Endothelial cell of umbilical vein (primary cell): ENCODE measurements around the gene BLTP3B. TPM values are rescaled to one million over a fixed set of nuclear protein-coding genes. Genes with fewer than 3 reads are reported as not detected.
A peak's percentile ranks its signal among the peaks of the same experiment; 100 is the strongest.

Experiments used
- BruUV-seq: library from RNA; stranded (reverse); fragments of 400-500 nt; replicated peaks from 2 replicates; lab custom pipeline; 2021; lab: Mats Ljungman, UMichigan
- CTCF ChIA-PET: fragments of 300-600, 350-600 bp; sonication (Branson Sonifier 250); formaldehyde crosslinking; loops from one replicate; lab custom pipeline; 2021; ENCODE audit warnings: antibody characterized with exemption, inconsistent platforms; lab: Charles Lee
- POLR2A ChIA-PET: fragments of 300-600, 350-600 bp; sonication (Branson Sonifier 250); formaldehyde crosslinking; loops from one replicate; lab custom pipeline; 2021; ENCODE audit warnings: antibody characterized with exemption, inconsistent platforms; lab: Charles Lee
- DNase-seq: peaks from one replicate; pipeline ENCODE4 v3.0.0-alpha.2; 2011; ENCODE audit warnings: low read depth, low spot score
- FAIRE-seq: peaks from 2 replicates; lab custom pipeline; 2011; peaks lifted over from hg19 to GRCh38; lab: Jason Lieb, UNC
- H2AFZ ChIP-seq: 2 replicates; pipeline ENCODE4 v1.6.0; 2012; ENCODE audit warnings: low read depth, low read length, control low read depth, inconsistent platforms
- H3K27ac ChIP-seq: 2 replicates; pipeline ENCODE4 v1.5.1; 2011; ENCODE audit warnings: low read depth, mild to moderate bottlenecking, control low read depth, low read length, moderate library complexity; ENCODE audit not compliant: insufficient read depth
- H3K27me3 ChIP-seq, 2 experiments: 2 replicates each; pipeline versions ENCODE4 v1.6.0 to v1.6.1; 2011; ENCODE audit warnings: low read length in 2 of 2, mixed read lengths in 1 of 2; ENCODE audit not compliant: control insufficient read depth in 2 of 2, insufficient read depth in 2 of 2
- H3K36me3 ChIP-seq, 2 experiments: 2 replicates in 1 of 2; 3 replicates in 1 of 2; pipeline ENCODE4 v1.5.1; 2011; ENCODE audit warnings: low read length in 2 of 2, mild to moderate bottlenecking in 1 of 2, moderate library complexity in 1 of 2; ENCODE audit not compliant: control insufficient read depth in 2 of 2, insufficient read depth in 2 of 2; ENCODE audit errors: extremely low read depth in 1 of 2
- H3K4me1 ChIP-seq: 3 replicates; pipeline ENCODE4 v1.5.1; 2011; ENCODE audit warnings: mild to moderate bottlenecking, low read length; ENCODE audit not compliant: control insufficient read depth, insufficient read depth; ENCODE audit errors: extremely low read depth
- H3K4me2 ChIP-seq: 2 replicates; pipeline ENCODE4 v1.6.1; 2011; ENCODE audit warnings: low read length, control low read depth, mixed read lengths; ENCODE audit not compliant: insufficient read depth
- H3K4me3 ChIP-seq, 3 experiments: fragments of 200-600 bp in 1 of 3; sonication (generic), shearing (Covaris generic) in 1 of 3; replicated peaks in 1 of 3; 2 replicates each; pipeline ENCODE4 v1.5.1; 2011 to 2016; ENCODE audit warnings: control low read depth in 3 of 3, low read length in 3 of 3, mild to moderate bottlenecking in 2 of 3, inconsistent platforms in 1 of 3, low read depth in 1 of 3, moderate library complexity in 1 of 3; ENCODE audit not compliant: insufficient read depth in 1 of 3
- H3K79me2 ChIP-seq: 2 replicates; pipeline ENCODE4 v1.6.0; 2012; ENCODE audit warnings: low read length, inconsistent platforms; ENCODE audit not compliant: control insufficient read depth, insufficient read depth
- H3K9ac ChIP-seq: replicated peaks from 2 replicates; pipeline ENCODE3; 2011; ENCODE audit warnings: low read length, control low read depth; ENCODE audit not compliant: insufficient read depth; ENCODE audit errors: extremely low read depth
- H3K9me1 ChIP-seq: replicated peaks from 3 replicates; pipeline ENCODE4 v1.6.0; 2011; ENCODE audit warnings: mild to moderate bottlenecking, low read length; ENCODE audit not compliant: control insufficient read depth, insufficient read depth; ENCODE audit errors: extremely low read depth
- H3K9me3 ChIP-seq: replicated peaks from 2 replicates; pipeline ENCODE4 v1.5.1; 2012; ENCODE audit warnings: low read length, inconsistent platforms; ENCODE audit not compliant: control insufficient read depth, insufficient read depth
- H4K20me1 ChIP-seq: replicated peaks from 2 replicates; pipeline ENCODE3; 2011; ENCODE audit warnings: mild to moderate bottlenecking, low read length; ENCODE audit not compliant: control insufficient read depth, insufficient read depth; ENCODE audit errors: extremely low read depth
- FOS ChIP-seq: IDR thresholded peaks from 2 replicates; pipeline ENCODE4 v1.6.1; 2011; ENCODE audit warnings: mild to moderate bottlenecking, low read length, moderate library complexity, borderline replicate concordance; ENCODE audit not compliant: insufficient read depth
- GATA2 ChIP-seq: IDR thresholded peaks from 2 replicates; pipeline ENCODE4 v1.7.0; 2011; ENCODE audit warnings: low read depth, mild to moderate bottlenecking, moderate library complexity, mixed read lengths, low read length; ENCODE audit not compliant: insufficient read length, insufficient read depth
- JUN ChIP-seq: IDR thresholded peaks from 2 replicates; pipeline ENCODE4 v1.6.1; 2011; ENCODE audit warnings: borderline replicate concordance, low read depth; ENCODE audit not compliant: insufficient read length, insufficient read depth
- MYC ChIP-seq: IDR thresholded peaks from one replicate; pipeline ENCODE4 v1.6.1; 2011; ENCODE audit warnings: mild to moderate bottlenecking, low read depth, low read length
- POLR2AphosphoS5 ChIP-seq: IDR thresholded peaks from 2 replicates; pipeline ENCODE4 v1.6.1; 2012; ENCODE audit warnings: low read depth, mild to moderate bottlenecking, control low read depth, low read length, moderate library complexity; ENCODE audit not compliant: insufficient read depth
- dilution Hi-C: fragments of 300-500 bp; cut with MboI; formaldehyde crosslinking; loops from one replicate; pipeline ENCODE4 v1.15.0; 2019; ENCODE audit warnings: low sequenced_read_pairs; ENCODE audit not compliant: extremely low pct_ligation_motif_present
- intact Hi-C: fragments of 100-400 bp; cut with micrococcal nuclease; formaldehyde crosslinking; loops from one replicate; pipeline ENCODE4 v1.10.0; 2022
- polyA plus RNA-seq, 4 experiments: library from polyadenylated mRNA; depleted of rRNA in 3 of 4; stranded (reverse) in 3 of 4; unstranded in 1 of 4; fragments of >200 nt; gene quantifications; 2 replicates each; pipeline versions ENCODE4 v1.2.1 to v1.2.3, GENCODE V29; 2011 to 2012; ENCODE audit warnings: missing spikeins in 1 of 4
- total RNA-seq: library from RNA; stranded (reverse); gene quantifications from 2 replicates; pipeline ENCODE4 v1.2.3, GENCODE V29; 2021
- TF ChIP-seq, protein P1 (sequence below), 2 donors: IDR thresholded peaks; 1 replicate in 1 of 2; 2 replicates in 1 of 2; pipeline ENCODE4 v1.5.1; 2011; ENCODE audit warnings: low read length in 2 of 2, mild to moderate bottlenecking in 2 of 2, moderate library complexity in 2 of 2, control low read depth in 1 of 2, inconsistent platforms in 1 of 2, low read depth in 1 of 2; ENCODE audit not compliant: insufficient read depth in 1 of 2; ENCODE audit errors: extremely low read depth in 1 of 2
- TF ChIP-seq, protein P2 (sequence below): IDR thresholded peaks from 2 replicates; pipeline ENCODE4 v1.6.1; 2011; ENCODE audit not compliant: insufficient read depth, insufficient read length

BLTP3B gene
- total and polyA plus RNA-seq, 2 donors (not counting 3 experiments of a cell fraction or from before 2014, with no cell fraction given): 5.4 to 17.9 TPM

DNA sequence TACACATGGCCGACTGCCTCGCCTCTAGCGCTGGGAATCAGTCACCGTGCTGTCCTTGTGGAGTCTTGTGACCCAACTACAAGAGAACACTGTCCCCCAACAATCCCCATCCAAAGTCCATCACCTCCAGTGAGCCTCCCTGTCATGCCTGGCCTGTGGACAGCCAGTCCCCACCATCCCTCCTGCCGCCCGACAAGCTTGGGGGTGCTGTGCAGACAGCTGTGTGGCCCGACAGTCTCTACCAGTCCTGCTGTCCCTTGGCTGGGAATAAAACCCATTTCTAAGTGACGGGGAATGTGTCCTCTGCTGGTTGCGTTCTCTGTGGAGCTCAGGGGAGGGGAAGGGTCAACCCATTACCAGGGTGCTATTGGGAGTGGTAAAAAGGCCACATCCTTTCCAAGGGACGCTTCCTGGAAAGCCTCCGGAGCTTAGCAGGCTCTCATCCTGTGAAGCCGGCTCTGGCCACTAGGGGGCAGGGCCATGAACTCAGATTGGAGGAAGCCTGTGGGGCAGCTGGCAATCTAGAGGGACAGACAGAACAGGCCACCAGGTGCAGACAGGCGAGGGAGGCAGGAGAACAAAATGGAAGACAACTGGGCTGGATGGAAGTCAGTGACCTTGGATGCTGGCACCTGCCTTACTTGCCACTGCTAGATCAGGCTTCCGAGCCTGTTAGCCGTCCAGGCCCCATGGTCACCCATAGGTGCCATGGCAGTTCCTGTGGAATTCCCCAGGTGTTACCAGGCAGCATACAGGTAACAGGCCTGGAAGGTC is 12.0 kb upstream of the BLTP3B start:
- Histone ChIP-seq H3K27ac (no peak overlapping the region), H3K9me1 (no peaks in the 10 kb centered on the region), H3K9me3 (no peaks in the 10 kb centered on the region), H3K4me2 (no peak overlapping the region), H3K79me2 (no peaks in the 10 kb centered on the region), H3K27me3 (no peaks in the 10 kb centered on the region), H4K20me1 (no peaks in the 10 kb centered on the region), H2AFZ (no peak overlapping the region), H3K36me3 (no peaks in the 10 kb centered on the region), H3K9ac (no peak overlapping the region), H3K4me3 (no peak overlapping the region), H3K4me1 (no peaks in the 10 kb centered on the region)
- no TSS peak for BruUV-seq
- CTCF ChIA-PET: interaction anchor here (0.6 to 2.1 kb wide), 32 partner anchors 9 to 401 kb away, joined by 3 to 26 read pairs (median 4); partner anchors contain the start of genes ACTR6 and SCYL2
- TF ChIP-seq JUN (no peak), GATA2 (no peak), POLR2AphosphoS5 (no peak), FOS (no peak), MYC (no peak)
- TF ChIP-seq, protein P1, sequence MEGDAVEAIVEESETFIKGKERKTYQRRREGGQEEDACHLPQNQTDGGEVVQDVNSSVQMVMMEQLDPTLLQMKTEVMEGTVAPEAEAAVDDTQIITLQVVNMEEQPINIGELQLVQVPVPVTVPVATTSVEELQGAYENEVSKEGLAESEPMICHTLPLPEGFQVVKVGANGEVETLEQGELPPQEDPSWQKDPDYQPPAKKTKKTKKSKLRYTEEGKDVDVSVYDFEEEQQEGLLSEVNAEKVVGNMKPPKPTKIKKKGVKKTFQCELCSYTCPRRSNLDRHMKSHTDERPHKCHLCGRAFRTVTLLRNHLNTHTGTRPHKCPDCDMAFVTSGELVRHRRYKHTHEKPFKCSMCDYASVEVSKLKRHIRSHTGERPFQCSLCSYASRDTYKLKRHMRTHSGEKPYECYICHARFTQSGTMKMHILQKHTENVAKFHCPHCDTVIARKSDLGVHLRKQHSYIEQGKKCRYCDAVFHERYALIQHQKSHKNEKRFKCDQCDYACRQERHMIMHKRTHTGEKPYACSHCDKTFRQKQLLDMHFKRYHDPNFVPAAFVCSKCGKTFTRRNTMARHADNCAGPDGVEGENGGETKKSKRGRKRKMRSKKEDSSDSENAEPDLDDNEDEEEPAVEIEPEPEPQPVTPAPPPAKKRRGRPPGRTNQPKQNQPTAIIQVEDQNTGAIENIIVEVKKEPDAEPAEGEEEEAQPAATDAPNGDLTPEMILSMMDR (IDR thresholded peaks at IDR 0.05; ENCODE audit: extremely low read depth in 1 of 2, insufficient read depth in 1 of 2, low read depth in 1 of 2, low read length in 2 of 2): peak; percentile 91 to 93
- TF ChIP-seq, protein P2, sequence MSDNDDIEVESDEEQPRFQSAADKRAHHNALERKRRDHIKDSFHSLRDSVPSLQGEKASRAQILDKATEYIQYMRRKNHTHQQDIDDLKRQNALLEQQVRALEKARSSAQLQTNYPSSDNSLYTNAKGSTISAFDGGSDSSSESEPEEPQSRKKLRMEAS: no peak
- FAIRE-seq: peak; percentile 63
- POLR2A ChIA-PET: no interaction called here
- DNase-seq: peak; percentile 51
- dilution Hi-C loops (no loop called here), intact Hi-C loops (loop anchor here (1.0 to 10.0 kb wide), 5 partner anchors 11 to 588 kb away; partner anchors contain the start of gene ACTR6)
